Lung (tissue), 12 donors: ENCODE results near the gene ATP12A. TPM values are rescaled to one million over a fixed set of nuclear protein-coding genes. Genes with fewer than 3 reads are reported as not detected.

Source experiments
- ATAC-seq: fragments of 200-7000 bp; cut with Tn5 transposase; one replicate; pipeline ENCODE4 v1.9.1; 2020; ENCODE audit warnings: moderate number of reproducible peaks; ENCODE audit not compliant: insufficient read depth, low FRiP score
- DNase-seq, 3 donors: peaks; one replicate each; pipeline ENCODE4 v3.0.0-alpha.2; 2013 to 2017
- H3K27ac ChIP-seq, 2 donors: one replicate each; pipeline ENCODE4 v1.5.1; 2013; ENCODE audit warnings: mild to moderate bottlenecking in 2 of 2, moderate library complexity in 2 of 2, control low read depth in 1 of 2, inconsistent platforms in 1 of 2, low read depth in 1 of 2, low read length in 1 of 2
- H3K27me3 ChIP-seq, 3 donors: one replicate each; pipeline ENCODE4 v1.5.1; 2013; ENCODE audit warnings: low read length in 2 of 3; ENCODE audit not compliant: control insufficient read depth in 3 of 3, insufficient read depth in 3 of 3
- H3K36me3 ChIP-seq, 4 donors: one replicate each; pipeline ENCODE4 v1.5.1; 2013; ENCODE audit warnings: low read length in 4 of 4, mild to moderate bottlenecking in 1 of 4, moderate library complexity in 1 of 4; ENCODE audit not compliant: control insufficient read depth in 4 of 4, insufficient read depth in 4 of 4
- H3K4me1 ChIP-seq, 5 donors: one replicate each; pipeline ENCODE4 v1.5.1; 2013; ENCODE audit warnings: low read length in 5 of 5, mild to moderate bottlenecking in 2 of 5, moderate library complexity in 1 of 5; ENCODE audit not compliant: control insufficient read depth in 5 of 5, insufficient read depth in 5 of 5
- H3K4me3 ChIP-seq: one replicate; pipeline ENCODE4 v1.5.1; 2013; ENCODE audit warnings: mild to moderate bottlenecking, control low read depth, moderate library complexity
- H3K9ac ChIP-seq, 2 donors: one replicate each; pipeline ENCODE4 v1.5.1; 2013; ENCODE audit warnings: low read length in 2 of 2, control low read depth in 1 of 2; ENCODE audit not compliant: insufficient read depth in 1 of 2
- H3K9me3 ChIP-seq, 4 donors: one replicate each; pipeline ENCODE4 v1.5.1; 2013; ENCODE audit warnings: low read length in 3 of 4, mild to moderate bottlenecking in 1 of 4, moderate library complexity in 1 of 4; ENCODE audit not compliant: control insufficient read depth in 4 of 4, insufficient read depth in 3 of 4
- WGBS, 2 donors: extraction: QIAGEN DNeasy Blood & Tissue Kit; methylation state at CpG; one replicate each; pipeline ENCODE4 v1.1.7; 2013; 5-methylcytosine and 5-hydroxymethylcytosine counted together
- polyA plus RNA-seq, 2 donors: library from polyadenylated mRNA; stranded (reverse); fragments of 200-250 nt; gene quantifications; one replicate each; pipeline ENCODE4 v1.2.1, GENCODE V29; 2013
- total RNA-seq, 2 donors: library from RNA; depleted of rRNA in 1 of 2; stranded (reverse); fragments of >200 nt in 1 of 2; gene quantifications; one replicate each; pipeline ENCODE4 v1.2.1, GENCODE V29; 2014 to 2021
- TF ChIP-seq, protein P1 (sequence below): IDR thresholded peaks from 2 replicates; pipeline ENCODE4 v1.5.1; 2012; ENCODE audit warnings: mild to moderate bottlenecking; ENCODE audit errors: control extremely low read depth, extremely low read depth
- donor health status: control.
- donor health status: control.
- donor health status: Bipolar disorder and iron deficiency.
- donor health status: healthy.
- donor health status: DM: yes; HTN: yes; CAD: no.

The ATP12A gene
- total and polyA plus RNA-seq, 4 donors = 0.40 to 11.7 (median 2.2) TPM

DNA sequence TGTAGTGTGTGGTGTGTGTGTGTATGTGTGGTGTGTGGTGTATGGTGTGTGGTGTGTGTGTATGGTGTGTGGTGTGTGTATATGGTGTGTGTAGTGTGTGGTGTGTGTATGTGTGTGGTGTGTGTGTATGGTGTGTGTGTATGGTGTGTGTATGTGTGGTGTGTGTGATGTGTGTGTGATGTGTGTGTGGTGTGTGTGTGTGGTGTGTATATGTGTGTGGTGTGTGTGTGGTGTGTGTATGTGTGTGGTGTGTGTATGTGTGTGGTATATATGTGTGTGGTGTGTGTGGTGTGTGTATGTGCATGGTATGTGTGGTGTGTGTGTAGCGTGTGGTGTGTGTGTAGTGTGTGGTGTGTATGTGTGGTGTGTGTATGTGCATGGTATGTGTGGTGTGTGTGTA lies 1.7 kb downstream of the ATP12A start:
- H3K27me3 ChIP-seq = peaks cover 0 to 32% (median 23%) of the 10 kb centered on the region in 3 donors
- no peak overlapping the region for H3K9ac ChIP-seq
- peaks cover 0 to 7% (median 0%) of the 10 kb centered on the region in 5 donors for H3K4me1 ChIP-seq
- no peak overlapping the region for H3K27ac ChIP-seq
- no peak overlapping the region for H3K4me3 ChIP-seq
- no peak for ATAC-seq
- peaks cover 0 to 5% (median 0%) of the 10 kb centered on the region in 4 donors for H3K9me3 ChIP-seq
- no peaks in the 10 kb centered on the region for H3K36me3 ChIP-seq
- TF ChIP-seq, protein P1, sequence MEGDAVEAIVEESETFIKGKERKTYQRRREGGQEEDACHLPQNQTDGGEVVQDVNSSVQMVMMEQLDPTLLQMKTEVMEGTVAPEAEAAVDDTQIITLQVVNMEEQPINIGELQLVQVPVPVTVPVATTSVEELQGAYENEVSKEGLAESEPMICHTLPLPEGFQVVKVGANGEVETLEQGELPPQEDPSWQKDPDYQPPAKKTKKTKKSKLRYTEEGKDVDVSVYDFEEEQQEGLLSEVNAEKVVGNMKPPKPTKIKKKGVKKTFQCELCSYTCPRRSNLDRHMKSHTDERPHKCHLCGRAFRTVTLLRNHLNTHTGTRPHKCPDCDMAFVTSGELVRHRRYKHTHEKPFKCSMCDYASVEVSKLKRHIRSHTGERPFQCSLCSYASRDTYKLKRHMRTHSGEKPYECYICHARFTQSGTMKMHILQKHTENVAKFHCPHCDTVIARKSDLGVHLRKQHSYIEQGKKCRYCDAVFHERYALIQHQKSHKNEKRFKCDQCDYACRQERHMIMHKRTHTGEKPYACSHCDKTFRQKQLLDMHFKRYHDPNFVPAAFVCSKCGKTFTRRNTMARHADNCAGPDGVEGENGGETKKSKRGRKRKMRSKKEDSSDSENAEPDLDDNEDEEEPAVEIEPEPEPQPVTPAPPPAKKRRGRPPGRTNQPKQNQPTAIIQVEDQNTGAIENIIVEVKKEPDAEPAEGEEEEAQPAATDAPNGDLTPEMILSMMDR = no peak
- WGBS, 2 donors = 93 to 94% methylated on average over 1 of the region's 1 CpG
- no peak for DNase-seq

DNA sequence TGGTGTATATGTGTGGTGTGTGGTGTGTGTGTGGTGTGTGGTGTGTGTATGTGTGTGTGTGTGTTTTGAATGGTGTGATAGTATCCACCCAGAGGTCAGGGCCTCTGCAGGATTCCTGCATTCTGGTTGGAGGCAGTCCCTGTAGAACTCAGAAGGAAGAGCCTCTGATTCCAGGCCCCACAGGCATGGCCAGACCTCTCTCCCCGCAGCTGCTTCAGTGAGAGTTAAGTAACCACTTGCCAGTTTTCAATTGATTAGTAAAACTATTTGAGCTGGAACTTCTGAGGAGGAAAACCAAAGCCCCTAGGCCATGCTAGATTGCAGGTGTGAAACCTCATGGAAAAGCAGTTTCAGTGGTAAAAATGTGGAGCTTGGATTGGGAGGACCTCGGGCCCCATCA lies 2.1 kb downstream of the ATP12A start:
- ATAC-seq (no peak), DNase-seq (no peak)
- Histone ChIP-seq H3K4me3 (no peak overlapping the region), H3K4me1 (peaks cover 0 to 7% (median 0%) of the 10 kb centered on the region in 5 donors), H3K36me3 (no peaks in the 10 kb centered on the region), H3K9me3 (peaks cover 0 to 5% (median 0%) of the 10 kb centered on the region in 4 donors), H3K9ac (no peak overlapping the region), H3K27ac (no peak overlapping the region), H3K27me3 (peaks cover 0 to 32% (median 23%) of the 10 kb centered on the region in 3 donors)
- 46 to 73% methylated on average over 2 of the region's 2 CpGs for WGBS, 2 donors
- TF ChIP-seq, protein P1 = no peak

DNA sequence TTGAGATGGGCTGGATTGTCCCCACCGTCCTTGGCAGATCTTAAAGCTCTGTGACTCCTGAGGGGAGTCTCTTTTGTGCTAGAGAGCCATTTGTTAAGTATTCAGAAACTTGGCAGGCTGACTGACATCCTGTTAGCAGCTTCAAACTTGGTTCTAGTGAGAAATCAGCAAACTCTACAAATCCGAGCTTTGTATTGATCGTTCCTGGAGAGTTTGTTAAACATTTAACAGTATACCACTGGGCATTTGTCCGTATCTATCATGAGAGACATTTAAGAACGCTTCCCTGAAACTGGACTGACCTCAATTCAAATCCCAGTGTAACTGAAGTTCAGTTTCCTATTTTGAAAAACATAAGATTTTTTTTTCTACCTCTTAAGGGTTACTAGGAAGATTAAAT lies 3.1 kb downstream of the ATP12A start:
- peaks cover 0 to 7% (median 0%) of the 10 kb centered on the region in 5 donors for H3K4me1 ChIP-seq
- DNase-seq (no peak), ATAC-seq (no peak)
- H3K9me3 ChIP-seq = peaks cover 0 to 5% (median 0%) of the 10 kb centered on the region in 4 donors
- no peak overlapping the region for H3K9ac ChIP-seq
- peaks cover 0 to 26% (median 23%) of the 10 kb centered on the region in 3 donors for H3K27me3 ChIP-seq
- H3K4me3 ChIP-seq = no peak overlapping the region
- WGBS, 2 donors = 55 to 59% methylated on average over 5 of the region's 5 CpGs
- H3K36me3 ChIP-seq = no peaks in the 10 kb centered on the region
- no peak overlapping the region for H3K27ac ChIP-seq
- TF ChIP-seq, protein P1 = no peak
